Measurements from ENCODE around the gene LRP5. TPM values are rescaled to one million over a fixed set of nuclear protein-coding genes. Genes with fewer than 3 reads are reported as not detected.

Gene LRP5
- total and polyA plus RNA-seq, 9 of the 15 experiments (the other 6 are each of a cell fraction or from before 2014, with no cell fraction given) = 0.48 to 44.2 (median 13.5) TPM

DNA sequence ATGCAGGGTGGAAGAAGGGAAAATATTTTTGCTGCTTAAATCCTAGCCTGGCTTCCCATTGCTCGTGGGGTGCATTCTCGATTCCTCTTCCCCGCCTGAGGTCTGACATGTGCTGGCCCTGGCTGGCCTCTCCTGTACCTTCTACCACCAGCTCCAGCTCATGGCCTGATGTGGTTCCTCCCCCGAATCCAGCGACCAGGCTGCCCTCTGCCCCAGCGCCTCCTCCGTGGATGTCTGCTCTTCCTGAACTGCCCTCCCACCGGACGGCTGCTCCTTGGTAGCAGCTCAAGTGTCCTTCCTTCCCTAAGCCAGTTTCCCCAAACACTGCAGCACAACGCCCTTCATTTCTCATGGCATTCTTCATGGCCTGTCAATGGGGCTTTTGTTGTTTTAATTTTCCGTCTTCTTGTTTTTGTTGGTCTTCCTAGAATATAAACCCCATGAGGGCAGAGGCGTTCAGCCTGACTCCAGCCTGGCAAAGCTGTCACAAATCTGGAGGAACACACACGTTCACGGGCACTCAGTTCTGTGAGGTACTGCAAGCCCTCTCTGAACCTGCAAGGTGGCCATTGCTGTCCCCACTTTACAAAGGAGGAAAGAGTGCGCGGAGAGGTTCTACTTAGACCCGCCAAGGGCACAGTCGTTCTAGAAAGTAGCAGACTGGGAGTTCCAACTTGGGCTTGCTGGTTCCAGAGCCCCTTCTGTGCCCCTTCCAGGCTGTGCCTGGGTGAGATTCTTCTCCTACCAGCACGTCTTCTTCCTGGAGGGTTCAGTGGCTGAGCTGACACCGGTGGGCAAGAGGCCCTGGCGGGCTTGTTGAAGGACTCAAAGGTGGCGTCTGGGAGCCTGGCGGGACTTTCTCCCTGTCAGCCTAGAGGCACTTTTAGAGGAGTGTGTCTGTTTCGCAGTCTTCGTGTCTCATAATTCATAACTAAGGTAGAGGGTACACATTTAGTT, 953 bp upstream of the LRP5 start:
- FAIRE-seq = no peak
- H3K4me2 ChIP-seq (ENCODE audit: insufficient read depth, low read length) = peak overlapping the region; percentile 55; the same call in 1 of the 2 replicates
- H3K9me1 ChIP-seq (ENCODE audit: control insufficient read depth, insufficient read depth, low read length) = peaks cover 5% of the 10 kb centered on the region
- BruUV-seq (replicated peaks) = no TSS peak
- no peak for ATAC-seq
- TF ChIP-seq ZNF316 (IDR thresholded peaks at IDR 0.05) = peak; percentile 65
- TF ChIP-seq, protein P1, sequence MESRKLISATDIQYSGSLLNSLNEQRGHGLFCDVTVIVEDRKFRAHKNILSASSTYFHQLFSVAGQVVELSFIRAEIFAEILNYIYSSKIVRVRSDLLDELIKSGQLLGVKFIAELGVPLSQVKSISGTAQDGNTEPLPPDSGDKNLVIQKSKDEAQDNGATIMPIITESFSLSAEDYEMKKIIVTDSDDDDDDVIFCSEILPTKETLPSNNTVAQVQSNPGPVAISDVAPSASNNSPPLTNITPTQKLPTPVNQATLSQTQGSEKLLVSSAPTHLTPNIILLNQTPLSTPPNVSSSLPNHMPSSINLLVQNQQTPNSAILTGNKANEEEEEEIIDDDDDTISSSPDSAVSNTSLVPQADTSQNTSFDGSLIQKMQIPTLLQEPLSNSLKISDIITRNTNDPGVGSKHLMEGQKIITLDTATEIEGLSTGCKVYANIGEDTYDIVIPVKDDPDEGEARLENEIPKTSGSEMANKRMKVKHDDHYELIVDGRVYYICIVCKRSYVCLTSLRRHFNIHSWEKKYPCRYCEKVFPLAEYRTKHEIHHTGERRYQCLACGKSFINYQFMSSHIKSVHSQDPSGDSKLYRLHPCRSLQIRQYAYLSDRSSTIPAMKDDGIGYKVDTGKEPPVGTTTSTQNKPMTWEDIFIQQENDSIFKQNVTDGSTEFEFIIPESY (CRISPR knock-in tag; IDR thresholded peaks at IDR 0.05) = peak; percentile 96
- no peak for TF ChIP-seq SIRT6 (IDR thresholded peaks at IDR 0.05; ENCODE audit: low read depth, low read length)
- no peak for TF ChIP-seq RCOR1 (IDR thresholded peaks at IDR 0.05; ENCODE audit: borderline replicate concordance in 1 of 2, low read depth in 2 of 2, low read length in 2 of 2)
- TF ChIP-seq TRIM24 (IDR thresholded peaks at IDR 0.05) = peak in 1 of 2 experiments; percentile 53; a peak in 2 of 4 replicates
- TF ChIP-seq CBX3 (IDR thresholded peaks at IDR 0.05; ENCODE audit: borderline replicate concordance in 1 of 2, low read length in 2 of 2) = 0 out of 3 replicates have a peak, but pooled peaks of 1 of the 2 experiments have one; percentile 13
- TF ChIP-seq SMARCA5 (IDR thresholded peaks at IDR 0.05) = no peak
- TF ChIP-seq, protein P2, sequence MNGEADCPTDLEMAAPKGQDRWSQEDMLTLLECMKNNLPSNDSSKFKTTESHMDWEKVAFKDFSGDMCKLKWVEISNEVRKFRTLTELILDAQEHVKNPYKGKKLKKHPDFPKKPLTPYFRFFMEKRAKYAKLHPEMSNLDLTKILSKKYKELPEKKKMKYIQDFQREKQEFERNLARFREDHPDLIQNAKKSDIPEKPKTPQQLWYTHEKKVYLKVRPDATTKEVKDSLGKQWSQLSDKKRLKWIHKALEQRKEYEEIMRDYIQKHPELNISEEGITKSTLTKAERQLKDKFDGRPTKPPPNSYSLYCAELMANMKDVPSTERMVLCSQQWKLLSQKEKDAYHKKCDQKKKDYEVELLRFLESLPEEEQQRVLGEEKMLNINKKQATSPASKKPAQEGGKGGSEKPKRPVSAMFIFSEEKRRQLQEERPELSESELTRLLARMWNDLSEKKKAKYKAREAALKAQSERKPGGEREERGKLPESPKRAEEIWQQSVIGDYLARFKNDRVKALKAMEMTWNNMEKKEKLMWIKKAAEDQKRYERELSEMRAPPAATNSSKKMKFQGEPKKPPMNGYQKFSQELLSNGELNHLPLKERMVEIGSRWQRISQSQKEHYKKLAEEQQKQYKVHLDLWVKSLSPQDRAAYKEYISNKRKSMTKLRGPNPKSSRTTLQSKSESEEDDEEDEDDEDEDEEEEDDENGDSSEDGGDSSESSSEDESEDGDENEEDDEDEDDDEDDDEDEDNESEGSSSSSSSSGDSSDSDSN (IDR thresholded peaks at IDR 0.05; ENCODE audit: borderline replicate concordance in 1 of 2, low read depth in 2 of 2, low read length in 2 of 2) = no peak
- peak overlapping the region; percentile 37; the same call in 1 of the 2 replicates for H3K4me3 ChIP-seq
- WGBS (ENCODE audit: insufficient coverage, low coverage, missing lambda C conversion rate) = 87% methylated on average over 22 of the region's 25 CpGs
- intact Hi-C loops (cut with micrococcal nuclease) (no loop called here), in situ Hi-C loops (cut with MboI) (no loop called here)
- ChIA-PET CTCF (ENCODE audit: low intra/inter-chr PET ratio) (no interaction called here), POLR2A (interaction anchor here (0.7 to 2.0 kb wide), 7 partner anchors 9 to 148 kb away, joined by 3 to 12 read pairs (median 3); partner anchors contain the start of gene C11orf24)
- H3K9me3 ChIP-seq (replicated peaks; ENCODE audit: control insufficient read depth, insufficient read depth, low read depth, low read length) = peaks cover 1% of the 10 kb centered on the region; the same call in 1 of the 2 replicates
- H3K36me3 ChIP-seq (ENCODE audit: control insufficient read depth, insufficient read depth, low read length) = no peaks in the 10 kb centered on the region
- H4K20me1 ChIP-seq (replicated peaks; ENCODE audit: control insufficient read depth, insufficient read depth, low read length) = peaks cover 10% of the 10 kb centered on the region
- H3K4me1 ChIP-seq (replicated peaks in 1 of 2; ENCODE audit: control insufficient read depth in 2 of 2, insufficient read depth in 2 of 2, low read length in 2 of 2) = peaks cover 12 to 41% of the 10 kb centered on the region in 2 experiments
- H3K79me2 ChIP-seq (ENCODE audit: control insufficient read depth, insufficient read depth, low read length) = peaks cover 39% of the 10 kb centered on the region
- H2AFZ ChIP-seq (ENCODE audit: low read depth, low read length) = peak overlapping the region; percentile 40
- no peak for DNase-seq (ENCODE audit: extremely low read depth in 1 of 4, low spot score in 3 of 4)
- H3K27me3 ChIP-seq (ENCODE audit: control insufficient read depth in 2 of 2, insufficient read depth in 2 of 2, low read length in 2 of 2) = no peaks in the 10 kb centered on the region
- peak overlapping the region in 1 of 2 experiments; percentile 66; a peak in 2 of 4 replicates for H3K9ac ChIP-seq (ENCODE audit: insufficient read depth in 1 of 2, low read depth in 2 of 2, low read length in 2 of 2)
- no peak overlapping the region; the same call in 2 of the 3 replicates for H3K27ac ChIP-seq (ENCODE audit: extremely low read depth, low read depth, low read length)

Measured in K562 (cell line).